HG03025 (cell line): ENCODE data around the gene PDE6D.
A peak's percentile ranks its signal among the peaks of the same experiment; 100 is the strongest.
"Not testable (repeated sequence)": the region's sequence is repeated elsewhere in the genome, so short reads cannot be mapped to it uniquely, and the experiment has no call there.

ENCODE experiments used
- ATAC-seq: cut with Tn5 transposase; IDR thresholded peaks from one replicate; pipeline ENCODE4 v1.9.1; 2021; ENCODE audit warnings: mild to moderate bottlenecking, moderate library complexity; ENCODE audit not compliant: unreplicated experiment, low FRiP score

PDE6D gene

GRCh38 chr2:231720987-231721966 is 59.8 kb downstream of the PDE6D start:
- ATAC-seq, result peak; percentile 62

- no peak for ATAC-seq
Measured at GRCh38 chr2:231720292-231720986, 60.6 kb downstream of the PDE6D start.

GRCh38 chr2:231718799-231719198 is 62.3 kb downstream of the PDE6D start:
- no peak for ATAC-seq

GRCh38 chr2:231717281-231718171 is 63.6 kb downstream of the PDE6D start:
- no peak for ATAC-seq

- no peak for ATAC-seq
Measured at GRCh38 chr2:231716666-231717280, 64.3 kb downstream of the PDE6D start.

GRCh38 chr2:231715988-231716616 is 65.0 kb downstream of the PDE6D start:
- no peak for ATAC-seq

- no peak for ATAC-seq
Measured at GRCh38 chr2:231715499-231715837, 65.6 kb downstream of the PDE6D start.

- no peak for ATAC-seq
Measured at GRCh38 chr2:231714639-231715498, 66.2 kb downstream of the PDE6D start.

GRCh38 chr2:231713730-231714638 is 67.1 kb downstream of the PDE6D start:
- ATAC-seq, result no peak

- not testable (repeated sequence) for ATAC-seq
Measured at GRCh38 chr2:231713406-231713729, 67.7 kb downstream of the PDE6D start.

- not testable (repeated sequence) for ATAC-seq
Measured at GRCh38 chr2:231712451-231713021, 68.5 kb downstream of the PDE6D start.

- no peak for ATAC-seq
Measured at GRCh38 chr2:231711677-231712450, 69.2 kb downstream of the PDE6D start.

GRCh38 chr2:231710799-231711676 is 70.0 kb downstream of the PDE6D start:
- no peak for ATAC-seq

- ATAC-seq, result no peak
Measured at GRCh38 chr2:231709981-231710798, 70.9 kb downstream of the PDE6D start.

GRCh38 chr2:231709636-231709980 is 71.5 kb downstream of the PDE6D start:
- ATAC-seq, result no peak
